HG03025 (cell line): Measurements from ENCODE around the gene HES2.
"Not testable (repeated sequence)": the region's sequence is repeated elsewhere in the genome, so short reads cannot be mapped to it uniquely, and the experiment has no call there.

Source experiments
- ATAC-seq: cut with Tn5 transposase; IDR thresholded peaks from one replicate; pipeline ENCODE4 v1.9.1; 2021; ENCODE audit warnings: mild to moderate bottlenecking, moderate library complexity; ENCODE audit not compliant: unreplicated experiment, low FRiP score

Gene HES2

GRCh38 chr1:6419397-6419803 is 319 bp downstream of the HES2 start:
- ATAC-seq = no peak

- no peak for ATAC-seq
Observed at GRCh38 chr1:6418668-6419396, 887 bp downstream of the HES2 start.

GRCh38 chr1:6417961-6418667 is 1.6 kb downstream of the HES2 start:
- ATAC-seq = no peak

- no peak for ATAC-seq
Observed at GRCh38 chr1:6416906-6417305, 2.8 kb downstream of the HES2 start.

GRCh38 chr1:6416295-6416656 is 3.4 kb downstream of the HES2 start:
- no peak for ATAC-seq

- no peak for ATAC-seq
Observed at GRCh38 chr1:6414881-6415626, 4.7 kb downstream of the HES2 start.

GRCh38 chr1:6414443-6414844 is 5.3 kb downstream of the HES2 start:
- ATAC-seq = no peak

- no peak for ATAC-seq
Observed at GRCh38 chr1:6412896-6413295, 6.8 kb downstream of the HES2 start.

GRCh38 chr1:6410248-6410893 is 9.3 kb downstream of the HES2 start:
- ATAC-seq = no peak

- no peak for ATAC-seq
Observed at GRCh38 chr1:6409733-6410132, 10.0 kb downstream of the HES2 start.

- no peak for ATAC-seq
Observed at GRCh38 chr1:6409053-6409452, 10.7 kb downstream of the HES2 start.

- no peak for ATAC-seq
Observed at GRCh38 chr1:6408023-6408422, 11.7 kb downstream of the HES2 start.

- ATAC-seq = no peak
Observed at GRCh38 chr1:6401673-6402072, 18.0 kb downstream of the HES2 start.

GRCh38 chr1:6399294-6399693 is 20.4 kb downstream of the HES2 start:
- ATAC-seq = no peak

- ATAC-seq = no peak
Observed at GRCh38 chr1:6397844-6398441, 21.8 kb downstream of the HES2 start.

GRCh38 chr1:6396998-6397397 is 22.7 kb downstream of the HES2 start:
- ATAC-seq = no peak

GRCh38 chr1:6395781-6396244 is 23.9 kb downstream of the HES2 start:
- not testable (repeated sequence) for ATAC-seq

GRCh38 chr1:6395130-6395529 is 24.6 kb downstream of the HES2 start:
- not testable (repeated sequence) for ATAC-seq

GRCh38 chr1:6393400-6394187 is 26.1 kb downstream of the HES2 start, which contains the start of gene ACOT7:
Gene ACOT7 (minus strand): TSS chr1:6393767. CDS start chr1:6393399, 368 bp downstream.
- peak; percentile 70 for ATAC-seq
